DOHH2 (cell line): ENCODE results near the gene TMEM215.

Experiments
- H3F3A ChIP-seq: fragments of 200-600 bp; sonication (generic), shearing (Covaris generic); 2 replicates; pipeline ENCODE4 v1.6.0; 2016; ENCODE audit warnings: antibody characterized with exemption, mild to moderate bottlenecking; ENCODE audit not compliant: control insufficient read depth, insufficient read depth
- H3K27ac ChIP-seq: fragments of 200-600 bp; sonication (generic); 2 replicates; pipeline ENCODE4 v1.5.1; 2014; ENCODE audit warnings: low read depth, mild to moderate bottlenecking, low read length, moderate library complexity
- H3K27me3 ChIP-seq: fragments of 200-600 bp; sonication (generic); 2 replicates; pipeline ENCODE4 v1.6.1; 2014; ENCODE audit warnings: mild to moderate bottlenecking, low read length, mixed read lengths; ENCODE audit not compliant: control insufficient read depth
- H3K36me3 ChIP-seq: fragments of 200-600 bp; sonication (generic); 2 replicates; pipeline ENCODE4 v1.6.1; 2014; ENCODE audit warnings: mild to moderate bottlenecking, low read length, moderate library complexity, mixed read lengths; ENCODE audit not compliant: control insufficient read depth
- H3K4me1 ChIP-seq: fragments of 200-600 bp; sonication (generic); 2 replicates; pipeline ENCODE4 v1.6.1; 2014; ENCODE audit warnings: mild to moderate bottlenecking, low read length, mixed read lengths; ENCODE audit not compliant: control insufficient read depth
- H3K4me2 ChIP-seq: fragments of 200-600 bp; sonication (generic); 2 replicates; pipeline ENCODE4 v1.6.0; 2014; ENCODE audit warnings: mild to moderate bottlenecking, low read length, moderate library complexity
- H3K4me3 ChIP-seq: fragments of 200-600 bp; sonication (generic); 2 replicates; pipeline ENCODE4 v1.5.1; 2014; ENCODE audit warnings: mild to moderate bottlenecking, low read length, mixed read lengths
- H3K79me2 ChIP-seq: fragments of 200-600 bp; sonication (generic); 2 replicates; pipeline ENCODE4 v1.6.1; 2014; ENCODE audit warnings: mild to moderate bottlenecking, low read length, mixed read lengths; ENCODE audit not compliant: control insufficient read depth
- H3K9me2 ChIP-seq: fragments of 200-600 bp; sonication (generic); replicated peaks from 2 replicates; pipeline ENCODE4 v1.6.1; 2014; ENCODE audit warnings: mild to moderate bottlenecking, low read length, mixed read lengths; ENCODE audit not compliant: control insufficient read depth
- H3K9me3 ChIP-seq: fragments of 200-600 bp; sonication (generic); 2 replicates; pipeline ENCODE4 v1.6.1; 2014; ENCODE audit warnings: antibody characterized with exemption, low read length, mixed read lengths; ENCODE audit not compliant: control insufficient read depth, insufficient read depth
- H4K20me1 ChIP-seq: fragments of 200-600 bp; sonication (generic); 2 replicates; pipeline ENCODE4 v1.6.0; 2014; ENCODE audit warnings: low read depth, mild to moderate bottlenecking, antibody characterized with exemption, low read length, moderate library complexity; ENCODE audit not compliant: control insufficient read depth, insufficient read depth
- EZH2phosphoT487 ChIP-seq: fragments of 200-600 bp; sonication (generic); IDR thresholded peaks from 2 replicates; pipeline ENCODE4 v1.6.1; 2017; ENCODE audit warnings: borderline replicate concordance, mild to moderate bottlenecking, antibody characterized with exemption, low read length, moderate library complexity, mixed read lengths
- TF ChIP-seq, protein P1 (sequence below): fragments of 200-600 bp; sonication (generic); IDR thresholded peaks from one replicate; pipeline ENCODE4 v1.5.1; 2014; ENCODE audit warnings: antibody characterized with exemption, mild to moderate bottlenecking, low read depth, low read length; ENCODE audit not compliant: poor library complexity, severe bottlenecking

The TMEM215 gene

DNA sequence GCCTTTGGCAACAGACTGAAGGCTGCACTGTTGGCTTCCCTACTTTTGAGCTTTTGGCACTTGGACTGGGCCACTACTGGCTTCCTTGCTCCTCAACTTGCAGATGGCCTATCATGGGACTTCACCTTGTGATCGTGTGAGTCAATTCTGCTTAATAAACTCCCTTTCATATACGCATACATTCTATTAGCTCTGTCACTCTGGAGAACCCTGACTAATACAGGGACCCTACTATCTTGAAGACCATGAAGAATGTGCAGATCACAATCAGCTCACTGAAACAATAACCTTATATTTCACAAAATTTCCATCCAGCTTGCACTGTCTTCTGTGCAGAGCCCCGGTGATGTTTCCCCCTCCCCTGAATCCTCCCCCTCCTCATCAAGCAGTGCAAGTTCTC is 39.8 kb downstream of the TMEM215 start:
- TF ChIP-seq, protein P1, sequence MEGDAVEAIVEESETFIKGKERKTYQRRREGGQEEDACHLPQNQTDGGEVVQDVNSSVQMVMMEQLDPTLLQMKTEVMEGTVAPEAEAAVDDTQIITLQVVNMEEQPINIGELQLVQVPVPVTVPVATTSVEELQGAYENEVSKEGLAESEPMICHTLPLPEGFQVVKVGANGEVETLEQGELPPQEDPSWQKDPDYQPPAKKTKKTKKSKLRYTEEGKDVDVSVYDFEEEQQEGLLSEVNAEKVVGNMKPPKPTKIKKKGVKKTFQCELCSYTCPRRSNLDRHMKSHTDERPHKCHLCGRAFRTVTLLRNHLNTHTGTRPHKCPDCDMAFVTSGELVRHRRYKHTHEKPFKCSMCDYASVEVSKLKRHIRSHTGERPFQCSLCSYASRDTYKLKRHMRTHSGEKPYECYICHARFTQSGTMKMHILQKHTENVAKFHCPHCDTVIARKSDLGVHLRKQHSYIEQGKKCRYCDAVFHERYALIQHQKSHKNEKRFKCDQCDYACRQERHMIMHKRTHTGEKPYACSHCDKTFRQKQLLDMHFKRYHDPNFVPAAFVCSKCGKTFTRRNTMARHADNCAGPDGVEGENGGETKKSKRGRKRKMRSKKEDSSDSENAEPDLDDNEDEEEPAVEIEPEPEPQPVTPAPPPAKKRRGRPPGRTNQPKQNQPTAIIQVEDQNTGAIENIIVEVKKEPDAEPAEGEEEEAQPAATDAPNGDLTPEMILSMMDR = no peak
- no peak for TF ChIP-seq EZH2phosphoT487
- Histone ChIP-seq H3K4me2 (no peak overlapping the region), H3K4me3 (no peak overlapping the region), H3K9me3 (no peaks in the 10 kb centered on the region), H3F3A (no peaks in the 10 kb centered on the region), H3K27ac (no peak overlapping the region), H3K4me1 (no peaks in the 10 kb centered on the region), H3K36me3 (no peaks in the 10 kb centered on the region), H3K79me2 (no peaks in the 10 kb centered on the region), H4K20me1 (no peaks in the 10 kb centered on the region), H3K9me2 (no peaks in the 10 kb centered on the region), H3K27me3 (peaks cover 2% of the 10 kb centered on the region; the same call in 1 of the 2 replicates)

DNA sequence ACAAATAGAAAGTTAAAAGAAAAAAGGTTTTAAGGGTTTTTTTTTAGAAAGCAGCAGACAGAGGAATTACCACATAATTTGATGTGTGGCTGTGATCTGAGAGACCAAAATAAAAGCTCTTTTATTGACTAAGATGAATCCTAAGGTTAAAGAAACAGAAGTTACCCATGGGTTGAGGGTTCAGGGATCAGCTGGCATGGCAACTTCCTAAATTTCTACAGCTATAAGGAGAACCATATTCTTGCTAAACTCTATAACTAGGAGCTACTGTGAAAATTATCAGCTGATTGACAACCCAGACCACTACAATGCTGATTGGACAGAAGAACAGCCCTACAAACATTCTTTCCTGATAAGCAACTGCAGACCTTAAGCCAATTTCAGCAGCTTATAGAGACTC is 40.2 kb downstream of the TMEM215 start:
- Histone ChIP-seq H3F3A (no peaks in the 10 kb centered on the region), H3K27me3 (no peaks in the 10 kb centered on the region), H3K4me2 (no peak overlapping the region)

DNA sequence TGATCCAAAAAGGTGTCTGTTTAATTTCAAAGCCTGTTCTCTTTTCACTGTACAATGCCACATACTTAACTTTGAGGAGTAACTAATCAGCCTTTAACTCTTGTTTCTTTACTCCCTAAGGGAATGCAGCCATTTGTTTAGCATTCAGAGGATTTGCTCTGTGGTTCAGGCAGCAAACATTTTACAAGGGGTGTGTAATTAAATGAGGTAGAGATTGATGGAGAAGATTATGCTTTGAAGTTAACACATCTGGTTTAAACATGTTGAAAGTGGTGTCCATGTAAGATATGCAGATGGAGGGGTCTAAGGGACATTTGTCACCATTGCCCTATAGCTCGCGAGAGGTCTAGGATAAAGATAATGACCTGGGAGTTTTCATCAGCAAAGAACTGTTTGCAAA is 41.9 kb downstream of the TMEM215 start:
- Histone ChIP-seq H3K27me3 (no peaks in the 10 kb centered on the region), H3K4me2 (no peak overlapping the region), H4K20me1 (no peaks in the 10 kb centered on the region), H3K4me1 (no peaks in the 10 kb centered on the region), H3K9me2 (no peaks in the 10 kb centered on the region), H3K36me3 (no peaks in the 10 kb centered on the region), H3K79me2 (no peaks in the 10 kb centered on the region), H3F3A (no peaks in the 10 kb centered on the region), H3K27ac (no peak overlapping the region), H3K4me3 (no peak overlapping the region), H3K9me3 (no peaks in the 10 kb centered on the region)
- TF ChIP-seq, protein P1 = no peak
- TF ChIP-seq EZH2phosphoT487 = no peak

More for the DNA sequence above, 40.2 kb downstream of the TMEM215 start:
- Histone ChIP-seq H3K27ac (no peak overlapping the region), H3K9me2 (no peaks in the 10 kb centered on the region), H3K36me3 (no peaks in the 10 kb centered on the region), H3K79me2 (no peaks in the 10 kb centered on the region), H4K20me1 (no peaks in the 10 kb centered on the region), H3K4me1 (no peaks in the 10 kb centered on the region), H3K9me3 (no peaks in the 10 kb centered on the region), H3K4me3 (no peak overlapping the region)
- no peak for TF ChIP-seq EZH2phosphoT487
- TF ChIP-seq, protein P1 = no peak

DNA sequence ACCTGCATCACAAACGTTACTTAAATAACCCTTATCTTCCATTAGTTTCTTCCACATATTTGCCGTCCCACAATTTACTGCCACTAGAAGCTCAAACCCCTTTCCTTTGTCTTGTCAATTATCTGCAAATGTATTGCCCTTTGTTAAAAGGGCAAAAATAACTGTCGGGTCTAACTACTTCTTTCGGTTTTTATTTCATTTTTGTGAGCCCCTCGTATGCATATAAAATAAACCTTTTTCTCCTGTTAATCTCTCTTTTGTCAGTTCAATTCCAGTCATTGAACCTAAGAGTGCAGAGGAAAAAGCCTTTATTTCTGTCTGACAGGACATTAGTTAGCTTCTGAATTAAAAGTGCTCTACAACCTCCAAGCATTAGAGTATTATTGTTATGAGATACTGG is 45.5 kb downstream of the TMEM215 start:
- H3K4me2 ChIP-seq = no peak overlapping the region
- TF ChIP-seq EZH2phosphoT487 = no peak
- TF ChIP-seq, protein P1 = no peak
- no peaks in the 10 kb centered on the region for H4K20me1 ChIP-seq
- H3K27ac ChIP-seq = no peak overlapping the region
- no peaks in the 10 kb centered on the region for H3K27me3 ChIP-seq
- H3K79me2 ChIP-seq = no peaks in the 10 kb centered on the region
- no peaks in the 10 kb centered on the region for H3F3A ChIP-seq
- no peak overlapping the region for H3K4me3 ChIP-seq
- H3K36me3 ChIP-seq = no peaks in the 10 kb centered on the region
- no peaks in the 10 kb centered on the region for H3K4me1 ChIP-seq
- no peaks in the 10 kb centered on the region for H3K9me2 ChIP-seq
- H3K9me3 ChIP-seq = no peaks in the 10 kb centered on the region
